Uterus (tissue), 4 donors: ENCODE data around the gene IRX4. TPM values are rescaled to one million over a fixed set of nuclear protein-coding genes. Genes with fewer than 3 reads are reported as not detected.

Source experiments
- DNase-seq, 2 donors: peaks; one replicate each; pipeline ENCODE4 v3.0.0-alpha.2; 2019 to 2020
- H3K27ac ChIP-seq, 2 donors: fragments of 200-600 bp; sonication (generic); 1 replicate in 1 of 2; 2 replicates in 1 of 2; pipeline ENCODE4 v1.5.1; 2016 to 2018
- H3K27me3 ChIP-seq, 2 donors: fragments of 200-600 bp; sonication (generic); one replicate each; pipeline ENCODE4 v1.5.1; 2018 to 2019; ENCODE audit warnings: control low read depth in 1 of 2
- H3K36me3 ChIP-seq, 2 donors: fragments of 200-600 bp; sonication (generic); one replicate each; pipeline ENCODE4 v1.5.1; 2019; ENCODE audit warnings: control low read depth in 1 of 2
- H3K4me1 ChIP-seq, 2 donors: fragments of 200-600 bp; sonication (generic); one replicate each; pipeline ENCODE4 v1.5.1; 2018 to 2019; ENCODE audit warnings: control low read depth in 1 of 2
- H3K4me3 ChIP-seq, 2 donors: fragments of 200-600 bp; sonication (generic); 1 replicate in 1 of 2; 2 replicates in 1 of 2; pipeline ENCODE4 v1.5.1; 2018 to 2019; ENCODE audit warnings: mild to moderate bottlenecking in 1 of 2
- H3K9me3 ChIP-seq, 2 donors: fragments of 200-600 bp; sonication (generic); one replicate each; pipeline ENCODE4 v1.5.1; 2019; ENCODE audit warnings: control low read depth in 1 of 2
- POLR2A ChIP-seq, 2 donors: fragments of 450-650 bp; IDR thresholded peaks; one replicate each; pipeline ENCODE4 v1.6.1; 2016; ENCODE audit warnings: antibody characterized with exemption in 2 of 2, mild to moderate bottlenecking in 1 of 2, moderate library complexity in 1 of 2
- intact Hi-C: fragments of 100-400 bp; cut with DNase I; formaldehyde crosslinking; loops from one replicate; pipeline ENCODE4 v1.15.1; 2023; ENCODE audit warnings: low total_unique reads
- total RNA-seq, 4 donors: library from RNA; depleted of rRNA in 3 of 4; stranded (reverse); fragments of >200 nt in 3 of 4; gene quantifications; one replicate each; pipeline versions ENCODE4 v1.1.0 to v1.2.4, GENCODE V29; 2014 to 2023
- TF ChIP-seq, protein P1 (sequence below), 4 experiments: fragments of 200-600 bp in 2 of 4; fragments of 450-650 bp in 2 of 4; sonication (generic) in 2 of 4; IDR thresholded peaks; one replicate each; pipeline ENCODE4 v1.5.1; 2016 to 2019; ENCODE audit warnings: antibody characterized with exemption in 4 of 4, mild to moderate bottlenecking in 2 of 4, moderate library complexity in 1 of 4
- donor health status: DM: yes; HTN: yes; CAD: no.

Gene IRX4
- total RNA-seq, 4 donors from 2014 or later: not detected

DNA sequence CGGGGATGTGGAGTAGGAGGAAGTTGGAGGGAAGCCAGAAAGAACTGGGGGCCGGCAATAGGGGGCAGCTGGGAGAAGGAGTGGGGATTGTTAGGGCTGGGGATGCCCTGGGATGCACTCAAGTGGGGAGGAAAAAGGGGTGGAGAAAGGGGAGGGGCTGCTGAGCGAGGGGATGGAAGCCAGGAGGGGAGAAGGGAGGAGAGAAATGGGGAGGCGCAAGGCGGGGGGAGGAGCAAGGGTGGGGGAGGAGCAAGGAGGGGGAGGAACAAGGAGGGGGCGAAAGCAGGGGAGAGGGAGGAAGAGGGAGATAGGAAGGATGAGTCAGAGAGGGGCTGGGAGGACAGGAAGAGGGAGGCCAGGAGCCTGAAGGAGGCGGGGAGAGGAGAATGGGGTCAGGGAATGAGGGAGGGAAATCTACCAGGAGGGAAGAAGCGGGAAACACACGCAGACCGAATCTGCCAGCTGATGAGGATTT is 1.6 kb downstream of the IRX4 start:
- Histone ChIP-seq H3K4me3 (no peak overlapping the region), H3K27ac (no peak overlapping the region), H3K4me1 (peaks cover 0 to 30% of the 10 kb centered on the region in 2 donors), H3K27me3 (peaks cover 16 to 71% of the 10 kb centered on the region in 2 donors), H3K36me3 (no peaks in the 10 kb centered on the region), H3K9me3 (no peaks in the 10 kb centered on the region)
- TF ChIP-seq, protein P1, sequence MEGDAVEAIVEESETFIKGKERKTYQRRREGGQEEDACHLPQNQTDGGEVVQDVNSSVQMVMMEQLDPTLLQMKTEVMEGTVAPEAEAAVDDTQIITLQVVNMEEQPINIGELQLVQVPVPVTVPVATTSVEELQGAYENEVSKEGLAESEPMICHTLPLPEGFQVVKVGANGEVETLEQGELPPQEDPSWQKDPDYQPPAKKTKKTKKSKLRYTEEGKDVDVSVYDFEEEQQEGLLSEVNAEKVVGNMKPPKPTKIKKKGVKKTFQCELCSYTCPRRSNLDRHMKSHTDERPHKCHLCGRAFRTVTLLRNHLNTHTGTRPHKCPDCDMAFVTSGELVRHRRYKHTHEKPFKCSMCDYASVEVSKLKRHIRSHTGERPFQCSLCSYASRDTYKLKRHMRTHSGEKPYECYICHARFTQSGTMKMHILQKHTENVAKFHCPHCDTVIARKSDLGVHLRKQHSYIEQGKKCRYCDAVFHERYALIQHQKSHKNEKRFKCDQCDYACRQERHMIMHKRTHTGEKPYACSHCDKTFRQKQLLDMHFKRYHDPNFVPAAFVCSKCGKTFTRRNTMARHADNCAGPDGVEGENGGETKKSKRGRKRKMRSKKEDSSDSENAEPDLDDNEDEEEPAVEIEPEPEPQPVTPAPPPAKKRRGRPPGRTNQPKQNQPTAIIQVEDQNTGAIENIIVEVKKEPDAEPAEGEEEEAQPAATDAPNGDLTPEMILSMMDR (IDR thresholded peaks at IDR 0.05): no peak
- TF ChIP-seq POLR2A (IDR thresholded peaks at IDR 0.05): no peak
- intact Hi-C loops: no loop called here
- no peak for DNase-seq

DNA sequence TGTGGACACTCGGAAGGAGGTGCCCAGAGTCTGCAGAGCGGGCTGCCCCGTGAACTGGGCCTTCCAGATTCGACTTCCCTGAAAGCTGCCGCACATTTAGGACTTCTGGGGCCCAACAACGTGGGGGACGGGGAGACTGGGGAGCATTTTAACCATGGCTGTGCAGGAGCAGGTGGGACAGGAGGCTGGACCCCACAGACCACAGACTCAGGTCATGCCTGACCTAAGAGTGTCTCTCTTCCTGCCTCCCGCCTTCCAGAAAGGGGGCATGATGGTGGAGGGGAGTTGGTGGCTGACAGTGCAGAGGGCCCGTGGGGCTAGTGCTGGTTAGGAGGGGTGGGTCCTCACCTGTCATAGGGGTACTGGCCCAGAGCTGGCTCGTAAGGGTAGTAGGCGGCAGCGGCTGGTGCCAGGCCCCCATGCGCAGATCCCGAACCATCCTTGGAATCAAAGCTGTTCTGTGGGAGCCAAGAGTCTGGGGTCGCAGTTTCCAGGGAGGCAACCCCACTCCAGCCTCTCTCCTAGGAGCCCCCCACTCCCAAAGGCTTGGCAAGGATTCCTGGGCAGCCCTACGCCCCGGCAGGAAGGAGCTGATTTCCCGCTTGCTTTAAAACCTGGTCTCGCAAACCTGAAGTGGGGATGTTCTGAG is 2.2 kb downstream of the IRX4 start:
- no peak overlapping the region for H3K4me3 ChIP-seq
- H3K9me3 ChIP-seq: no peaks in the 10 kb centered on the region
- TF ChIP-seq, protein P1 (IDR thresholded peaks at IDR 0.05): no peak
- no peak for TF ChIP-seq POLR2A (IDR thresholded peaks at IDR 0.05)
- H3K27ac ChIP-seq: no peak overlapping the region
- H3K4me1 ChIP-seq: peaks cover 0 to 36% of the 10 kb centered on the region in 2 donors
- peaks cover 16 to 77% of the 10 kb centered on the region in 2 donors for H3K27me3 ChIP-seq
- no peak for DNase-seq
- H3K36me3 ChIP-seq: no peaks in the 10 kb centered on the region
- intact Hi-C loops: no loop called here

DNA sequence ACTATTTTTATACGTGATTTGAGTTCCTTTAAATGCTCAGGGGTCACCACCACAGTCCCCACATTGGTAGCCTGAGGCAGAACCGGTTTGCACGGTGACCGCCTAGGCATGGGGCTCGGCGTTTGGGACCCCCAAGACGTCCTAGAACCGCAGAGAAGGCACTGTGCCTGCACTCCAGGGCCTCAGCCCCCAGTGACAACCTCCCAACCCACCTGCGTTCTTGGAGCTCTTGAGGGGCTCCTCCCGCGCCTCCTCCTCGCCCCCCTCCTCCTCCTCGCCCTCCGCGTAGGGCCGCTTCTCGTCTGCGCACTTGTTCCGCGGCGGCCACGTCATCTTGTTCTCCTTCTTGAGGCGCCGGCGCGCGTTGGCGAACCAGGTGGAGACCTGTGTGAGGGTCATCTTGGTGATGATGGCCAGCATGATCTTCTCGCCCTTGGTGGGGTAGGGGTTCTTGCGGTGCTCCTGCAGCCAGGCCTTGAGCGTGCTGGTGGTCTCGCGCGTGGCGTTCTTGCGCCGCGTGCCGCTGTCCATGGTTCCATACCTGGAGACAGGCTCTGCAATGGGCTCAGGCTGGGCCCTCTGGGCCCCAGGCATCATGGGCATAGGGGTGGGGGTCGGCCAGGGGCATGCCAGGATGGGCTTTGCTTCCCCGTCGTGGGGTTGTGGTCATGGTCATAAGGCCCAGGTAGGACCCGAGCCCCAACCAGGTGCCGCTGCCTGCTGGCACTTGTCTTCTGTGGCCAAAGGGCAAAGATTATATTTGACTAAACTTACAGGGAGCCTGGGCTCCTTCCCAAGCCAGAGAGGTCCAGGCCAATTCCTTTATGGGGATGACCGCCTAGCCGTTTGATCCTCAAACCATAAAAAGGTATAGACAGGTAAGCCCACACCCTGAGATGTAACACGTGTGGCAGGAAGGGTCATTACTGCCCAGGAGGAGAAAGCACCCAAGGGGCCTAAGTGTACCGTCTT is 3.1 kb downstream of the IRX4 start:
- Histone ChIP-seq H3K9me3 (no peaks in the 10 kb centered on the region), H3K27ac (no peak overlapping the region), H3K36me3 (no peaks in the 10 kb centered on the region), H3K4me1 (peaks cover 0 to 40% of the 10 kb centered on the region in 2 donors), H3K4me3 (no peak overlapping the region), H3K27me3 (peaks cover 16 to 82% of the 10 kb centered on the region in 2 donors)
- no peak for DNase-seq
- no peak for TF ChIP-seq POLR2A (IDR thresholded peaks at IDR 0.05)
- TF ChIP-seq, protein P1 (IDR thresholded peaks at IDR 0.05): no peak
- intact Hi-C loops: no loop called here

DNA sequence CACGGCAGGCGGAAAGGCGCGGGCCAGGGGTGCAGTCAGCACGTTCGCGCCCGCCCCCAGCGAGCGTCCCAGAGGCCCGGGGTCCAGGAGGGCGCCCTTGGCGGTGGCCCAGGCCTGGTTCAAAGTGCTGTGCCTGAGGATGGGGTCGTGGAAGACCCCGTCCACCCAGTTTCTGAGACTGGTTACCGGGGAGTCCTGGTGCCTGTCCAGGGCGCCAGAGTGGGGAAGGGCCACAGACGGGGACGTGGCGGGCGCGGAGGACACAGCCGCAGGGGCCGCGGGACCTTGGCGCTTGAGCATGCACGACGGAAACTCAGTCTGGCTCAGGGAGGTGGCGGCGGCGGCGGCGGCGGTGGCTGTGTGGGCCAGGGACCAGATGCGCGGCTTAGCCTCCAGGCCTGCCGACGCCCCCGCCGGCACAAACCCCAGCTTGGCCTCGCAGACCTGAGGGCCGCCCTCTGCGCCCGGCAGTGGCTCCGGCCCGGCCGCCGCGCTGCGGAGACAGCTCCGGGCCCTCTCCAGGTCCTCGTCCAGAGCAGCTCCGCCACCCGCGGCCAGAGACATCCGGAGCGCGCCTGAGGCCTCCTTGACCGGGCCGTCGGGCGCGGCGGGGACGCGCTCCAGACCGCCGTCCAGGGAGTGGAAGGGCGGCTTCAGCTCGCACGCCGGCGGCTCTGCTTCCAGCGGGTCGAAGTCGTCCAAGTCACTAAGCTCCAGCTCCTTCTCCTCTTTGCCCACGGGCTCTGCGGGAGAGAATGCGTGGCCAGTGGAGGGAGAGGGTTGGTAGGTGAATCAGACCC is 4.5 kb downstream of the IRX4 start:
- Histone ChIP-seq H3K27me3 (peaks cover 16 to 81% of the 10 kb centered on the region in 2 donors), H3K4me1 (peaks cover 0 to 30% of the 10 kb centered on the region in 2 donors), H3K27ac (no peak overlapping the region), H3K36me3 (no peaks in the 10 kb centered on the region), H3K4me3 (no peak overlapping the region), H3K9me3 (no peaks in the 10 kb centered on the region)
- intact Hi-C loops: no loop called here
- no peak for DNase-seq
- TF ChIP-seq, protein P1 (IDR thresholded peaks at IDR 0.05): no peak
- no peak for TF ChIP-seq POLR2A (IDR thresholded peaks at IDR 0.05)
